K562 (cell line): ENCODE results near the gene UNC13A. TPM values are rescaled to one million over a fixed set of nuclear protein-coding genes. Genes with fewer than 3 reads are reported as not detected.

Experiments used
- ATAC-seq: fragments of 200-7000 bp; cut with Tn5 transposase; 3 replicates; pipeline ENCODE4 v1.9.1; 2020; ENCODE audit warnings: moderate library complexity
- BruUV-seq: library from RNA; stranded (reverse); fragments of 400-500 nt; replicated peaks from 2 replicates; lab custom pipeline; 2021; lab: Mats Ljungman, UMichigan
- CTCF ChIA-PET: fragments of 300-600 bp; formaldehyde crosslinking; extraction: SDS; loops from one replicate; lab custom pipeline; 2021; ENCODE audit warnings: low intra/inter-chr PET ratio; lab: Yijun Ruan, JAX
- POLR2A ChIA-PET: fragments of 300-600, 350-650 bp; sonication (Branson Sonifier 250); formaldehyde crosslinking; extraction: SDS; loops from one replicate; lab custom pipeline; 2021; ENCODE audit warnings: antibody characterized with exemption, inconsistent platforms; lab: Yijun Ruan, JAX
- DNase-seq, 4 experiments: peaks; one replicate each; pipeline versions ENCODE4 v3.0.0 to v3.0.0-alpha.2; 2011 to 2018; ENCODE audit warnings: low spot score in 3 of 4, mixed read lengths in 3 of 4; ENCODE audit errors: extremely low read depth in 1 of 4
- FAIRE-seq: peaks from 2 replicates; lab custom pipeline; 2011; peaks lifted over from hg19 to GRCh38; lab: Jason Lieb, UNC
- H2AFZ ChIP-seq: 2 replicates; pipeline ENCODE4 v1.6.0; 2011; ENCODE audit warnings: low read depth, low read length, control low read depth, inconsistent platforms
- H3K27ac ChIP-seq: fragments of 200-600 bp; 3 replicates; pipeline ENCODE4 v1.8.0; 2011; ENCODE audit warnings: low read depth, mild to moderate bottlenecking, control low read depth, inconsistent platforms, low read length, moderate library complexity, mixed read lengths; ENCODE audit errors: extremely low read depth
- H3K27me3 ChIP-seq, 2 experiments: fragments of 300-600 bp in 1 of 2; 2 replicates in 1 of 2; 3 replicates in 1 of 2; pipeline versions ENCODE4 v1.6.0 to v1.8.0; 2011; ENCODE audit warnings: inconsistent platforms in 2 of 2, low read length in 2 of 2, mild to moderate bottlenecking in 1 of 2, mixed read lengths in 1 of 2, moderate library complexity in 1 of 2; ENCODE audit not compliant: control insufficient read depth in 2 of 2, insufficient read depth in 2 of 2
- H3K36me3 ChIP-seq: fragments of 300-600 bp; 3 replicates; pipeline ENCODE4 v1.8.0; 2011; ENCODE audit warnings: mild to moderate bottlenecking, low read length, inconsistent platforms; ENCODE audit not compliant: control insufficient read depth, insufficient read depth
- H3K4me1 ChIP-seq, 2 experiments: fragments of 200-600 bp in 1 of 2; replicated peaks in 1 of 2; 2 replicates in 1 of 2; 3 replicates in 1 of 2; pipeline versions ENCODE4 v1.5.1 to v1.8.0; 2011; ENCODE audit warnings: inconsistent platforms in 2 of 2, low read length in 2 of 2, mild to moderate bottlenecking in 1 of 2, mixed read lengths in 1 of 2, moderate library complexity in 1 of 2; ENCODE audit not compliant: control insufficient read depth in 2 of 2, insufficient read depth in 2 of 2
- H3K4me2 ChIP-seq: 2 replicates; pipeline ENCODE4 v1.6.1; 2011; ENCODE audit warnings: low read length, control low read depth, inconsistent platforms, mixed read lengths; ENCODE audit not compliant: insufficient read depth
- H3K4me3 ChIP-seq: fragments of 200-600 bp; sonication (generic), shearing (Covaris generic); 2 replicates; pipeline ENCODE4 v1.5.1; 2016; ENCODE audit warnings: control low read depth, inconsistent platforms
- H3K79me2 ChIP-seq: fragments of 200-600 bp; 3 replicates; pipeline ENCODE4 v1.8.0; 2011; ENCODE audit warnings: low read length, inconsistent platforms; ENCODE audit not compliant: control insufficient read depth, insufficient read depth
- H3K9ac ChIP-seq, 2 experiments: 2 replicates each; pipeline versions ENCODE4 v1.6.0 to v1.6.1; 2011; ENCODE audit warnings: low read depth in 2 of 2, low read length in 2 of 2, control low read depth in 1 of 2, inconsistent platforms in 1 of 2, mild to moderate bottlenecking in 1 of 2, mixed read lengths in 1 of 2; ENCODE audit not compliant: insufficient read depth in 1 of 2
- H3K9me1 ChIP-seq: one replicate; pipeline ENCODE4 v1.6.0; 2011; ENCODE audit warnings: inconsistent platforms, mild to moderate bottlenecking, low read length, moderate library complexity; ENCODE audit not compliant: control insufficient read depth, insufficient read depth
- H3K9me3 ChIP-seq: replicated peaks from 2 replicates; pipeline ENCODE4 v1.5.1; 2011; ENCODE audit warnings: low read depth, low read length, inconsistent platforms; ENCODE audit not compliant: control insufficient read depth, insufficient read depth
- H4K20me1 ChIP-seq: replicated peaks from 2 replicates; pipeline ENCODE4 v1.6.1; 2011; ENCODE audit warnings: low read length, inconsistent platforms, mixed read lengths; ENCODE audit not compliant: control insufficient read depth, insufficient read depth
- ELF4 ChIP-seq: fragments of 450-650 bp; formaldehyde crosslinking; IDR thresholded peaks from 2 replicates; pipeline ENCODE4 v1.4.0; 2022; ENCODE audit warnings: missing genetic modification characterization
- GTF2F1 ChIP-seq: IDR thresholded peaks from 2 replicates; pipeline ENCODE4 v1.6.1; 2011; ENCODE audit warnings: low read depth, low read length, improper control_type of control experiment
- KLF13 ChIP-seq: fragments of 450-650 bp; IDR thresholded peaks from 2 replicates; pipeline ENCODE4 v1.6.1; 2016; ENCODE audit warnings: missing genetic modification characterization, low read depth, mild to moderate bottlenecking, missing compliant biosample characterization, moderate library complexity, borderline replicate concordance
- MAZ ChIP-seq, 2 experiments: fragments of 450-650 bp in 1 of 2; sonication (generic) in 1 of 2; formaldehyde crosslinking; IDR thresholded peaks in 1 of 2; conservative IDR thresholded peaks in 1 of 2; 2 replicates each; pipeline versions ENCODE4 v1.4.0 to v1.5.0; 2020; ENCODE audit warnings: mild to moderate bottlenecking in 1 of 2, missing genetic modification reagents in 1 of 2
- WGBS: fragments of 100-300 bp; shearing (Covaris generic); methylation state at CpG from one replicate; pipeline ENCODE4 v1.1.6; 2016; ENCODE audit warnings: low coverage, mixed read lengths; ENCODE audit not compliant: insufficient coverage; ENCODE audit errors: missing lambda C conversion rate; 5-methylcytosine and 5-hydroxymethylcytosine counted together
- in situ Hi-C: fragments of 300-500 bp; cut with MboI; formaldehyde crosslinking; loops from 4 replicates; pipeline ENCODE4 v1.15.0; 2018; ENCODE audit warnings: inconsistent platforms, mixed read lengths
- intact Hi-C: fragments of 100-400 bp; cut with micrococcal nuclease; formaldehyde crosslinking; loops from 2 replicates; pipeline ENCODE4 v1.14.2; 2022
- polyA plus RNA-seq, 8 experiments: library from polyadenylated mRNA; depleted of rRNA in 4 of 8; stranded (reverse) in 5 of 8; unstranded in 3 of 8; fragments of >200 nt; fragmentation: Nextera tagmentation in 2 of 8; fragmentation: Illumina TruSeq in 1 of 8; extraction: Ambion mirVana in 2 of 8; extraction: Trizol in 1 of 8; gene quantifications; 2 replicates each; pipeline versions ENCODE4 v1.2.1 to v1.2.3, GENCODE V29; 2011 to 2014; ENCODE audit warnings: inconsistent platforms in 1 of 8, missing spikeins in 1 of 8
- total RNA-seq, 7 experiments: library from RNA; depleted of rRNA in 6 of 7; stranded (reverse); fragments of >200 nt in 6 of 7; fragmentation: Illumina TruSeq in 2 of 7; extraction: Trizol in 2 of 7; gene quantifications; 2 replicates each; pipeline versions ENCODE4 v1.2.1 to v1.2.3, GENCODE V29; 2011 to 2021; ENCODE audit warnings: low replicate concordance in 1 of 7
- TF ChIP-seq, protein P1 (sequence below): fragments of 450-650 bp; IDR thresholded peaks from 2 replicates; pipeline ENCODE4 v1.6.1; 2016
- TF ChIP-seq, protein P2 (sequence below): fragments of 250-450 bp; sonication (Bioruptor Pico); IDR thresholded peaks from 2 replicates; pipeline ENCODE4 v1.5.0; 2021

UNC13A gene
- total and polyA plus RNA-seq, 9 of the 15 experiments (the other 6 are each of a cell fraction or from before 2014, with no cell fraction given), result 0.03 to 1.0 (median 0.25) TPM

DNA sequence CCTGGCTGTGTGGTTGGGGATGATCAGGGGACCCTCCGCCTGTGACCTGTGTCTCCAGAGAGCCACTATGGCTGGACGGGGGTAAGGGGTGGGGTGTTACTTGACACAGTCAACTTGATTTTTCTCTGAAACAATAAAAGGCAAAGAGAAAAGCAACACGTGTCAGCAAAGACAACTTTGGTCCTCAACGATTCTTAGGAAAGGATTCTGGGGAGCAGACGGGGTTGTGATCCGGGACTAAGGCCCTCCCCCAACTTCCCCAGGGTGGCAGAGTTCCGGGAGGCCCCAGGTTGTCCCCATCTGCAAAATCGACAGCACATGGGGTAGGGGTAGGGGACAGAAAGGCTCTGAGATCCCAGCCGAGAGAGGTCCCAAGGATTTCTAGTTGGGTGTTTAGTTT is 86.5 kb downstream of the UNC13A start:
- DNase-seq, result no peak
- WGBS, result 24% methylated on average over 9 of the region's 9 CpGs
- CTCF ChIA-PET, result no interaction called here

More for the DNA sequence above, 86.5 kb downstream of the UNC13A start:
- Histone ChIP-seq H3K79me2 (no peaks in the 10 kb centered on the region), H2AFZ (peak overlapping the region; percentile 57), H3K9me3 (no peaks in the 10 kb centered on the region), H3K36me3 (no peaks in the 10 kb centered on the region), H3K4me2 (no peak overlapping the region), H3K4me3 (no peak overlapping the region), H4K20me1 (no peaks in the 10 kb centered on the region), H3K9ac (0 out of 4 replicates have a peak overlapping the region, but pooled peaks of 1 of the 2 experiments have one; percentile 54), H3K9me1 (peaks cover 5% of the 10 kb centered on the region), H3K4me1 (peaks cover under 1 to 45% of the 10 kb centered on the region in 2 experiments; a peak in 4 of 5 replicates), H3K27ac (no peak overlapping the region), H3K27me3 (no peaks in the 10 kb centered on the region)
- FAIRE-seq (no peak), ATAC-seq (no peak)
- POLR2A ChIA-PET, result no interaction called here
- TF ChIP-seq GTF2F1, result no peak
- TF ChIP-seq, protein P1, sequence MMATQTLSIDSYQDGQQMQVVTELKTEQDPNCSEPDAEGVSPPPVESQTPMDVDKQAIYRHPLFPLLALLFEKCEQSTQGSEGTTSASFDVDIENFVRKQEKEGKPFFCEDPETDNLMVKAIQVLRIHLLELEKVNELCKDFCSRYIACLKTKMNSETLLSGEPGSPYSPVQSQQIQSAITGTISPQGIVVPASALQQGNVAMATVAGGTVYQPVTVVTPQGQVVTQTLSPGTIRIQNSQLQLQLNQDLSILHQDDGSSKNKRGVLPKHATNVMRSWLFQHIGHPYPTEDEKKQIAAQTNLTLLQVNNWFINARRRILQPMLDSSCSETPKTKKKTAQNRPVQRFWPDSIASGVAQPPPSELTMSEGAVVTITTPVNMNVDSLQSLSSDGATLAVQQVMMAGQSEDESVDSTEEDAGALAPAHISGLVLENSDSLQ, result no peak
- TF ChIP-seq MAZ (CRISPR knock-in tag; conservative IDR thresholded peaks at IDR 0.05 in 1 of 2, IDR thresholded peaks at IDR 0.05 in 1 of 2), result no peak
- TF ChIP-seq ELF4 (CRISPR knock-in tag), result no peak
- TF ChIP-seq, protein P2, sequence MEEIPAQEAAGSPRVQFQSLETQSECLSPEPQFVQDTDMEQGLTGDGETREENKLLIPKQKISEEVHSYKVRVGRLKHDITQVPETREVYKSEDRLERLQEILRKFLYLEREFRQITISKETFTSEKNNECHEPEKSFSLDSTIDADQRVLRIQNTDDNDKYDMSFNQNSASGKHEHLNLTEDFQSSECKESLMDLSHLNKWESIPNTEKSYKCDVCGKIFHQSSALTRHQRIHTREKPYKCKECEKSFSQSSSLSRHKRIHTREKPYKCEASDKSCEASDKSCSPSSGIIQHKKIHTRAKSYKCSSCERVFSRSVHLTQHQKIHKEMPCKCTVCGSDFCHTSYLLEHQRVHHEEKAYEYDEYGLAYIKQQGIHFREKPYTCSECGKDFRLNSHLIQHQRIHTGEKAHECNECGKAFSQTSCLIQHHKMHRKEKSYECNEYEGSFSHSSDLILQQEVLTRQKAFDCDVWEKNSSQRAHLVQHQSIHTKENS (CRISPR knock-in tag), result no peak
- no peak for TF ChIP-seq KLF13 (tag)
- no TSS peak for BruUV-seq
- intact Hi-C loops, result no loop called here
- in situ Hi-C loops, result no loop called here
